Measurements from ENCODE around the gene MEFV.

Gene MEFV

GRCh38 chr16:3254309-3254708 is 2.1 kb downstream of the MEFV start:
- DNase-seq (ENCODE audit: low read depth) = no peak
- no peak for TF ChIP-seq CTCF (IDR thresholded peaks at IDR 0.05; ENCODE audit: low read depth, low read length, missing control alignments)
- no peak overlapping the region for H3K4me3 ChIP-seq (ENCODE audit: low read depth, low read length)
- in situ Hi-C loops (cut with HindIII; ENCODE audit: low sequenced_read_pairs) = no loop called here

GRCh38 chr16:3252967-3253366 is 3.5 kb downstream of the MEFV start:
- TF ChIP-seq CTCF (IDR thresholded peaks at IDR 0.05; ENCODE audit: low read depth, low read length, missing control alignments) = no peak
- no peak overlapping the region for H3K4me3 ChIP-seq (ENCODE audit: low read depth, low read length)
- in situ Hi-C loops (cut with HindIII; ENCODE audit: low sequenced_read_pairs) = no loop called here

GRCh38 chr16:3249451-3249850 is 7.0 kb downstream of the MEFV start:
- in situ Hi-C loops (cut with HindIII; ENCODE audit: low sequenced_read_pairs) = no loop called here
- TF ChIP-seq CTCF (IDR thresholded peaks at IDR 0.05; ENCODE audit: low read depth, low read length, missing control alignments) = no peak
- no peak for DNase-seq (ENCODE audit: low read depth)
- H3K4me3 ChIP-seq (ENCODE audit: low read depth, low read length) = no peak overlapping the region

More at GRCh38 chr16:3252967-3253366, 3.5 kb downstream of the MEFV start:
- no peak for DNase-seq (ENCODE audit: low read depth)

- TF ChIP-seq CTCF (IDR thresholded peaks at IDR 0.05; ENCODE audit: low read depth, low read length, missing control alignments) = no peak
- no peak overlapping the region for H3K4me3 ChIP-seq (ENCODE audit: low read depth, low read length)
- no peak for DNase-seq (ENCODE audit: low read depth)
- in situ Hi-C loops (cut with HindIII; ENCODE audit: low sequenced_read_pairs) = no loop called here
These were observed 7.4 kb downstream of the MEFV start for GRCh38 chr16:3249020-3249419.

- in situ Hi-C loops (cut with HindIII; ENCODE audit: low sequenced_read_pairs) = no loop called here
- DNase-seq (ENCODE audit: low read depth) = no peak
- no peak overlapping the region for H3K4me3 ChIP-seq (ENCODE audit: low read depth, low read length)
- no peak for TF ChIP-seq CTCF (IDR thresholded peaks at IDR 0.05; ENCODE audit: low read depth, low read length, missing control alignments)
These were observed 7.8 kb downstream of the MEFV start for GRCh38 chr16:3248596-3248995.

- TF ChIP-seq CTCF (IDR thresholded peaks at IDR 0.05; ENCODE audit: low read depth, low read length, missing control alignments) = no peak
These were observed 9.6 kb downstream of the MEFV start for GRCh38 chr16:3246876-3247275.

GRCh38 chr16:3246002-3246401 is 10.4 kb downstream of the MEFV start:
- no peak overlapping the region for H3K4me3 ChIP-seq (ENCODE audit: low read depth, low read length)
- no peak for DNase-seq (ENCODE audit: low read depth)
- TF ChIP-seq CTCF (IDR thresholded peaks at IDR 0.05; ENCODE audit: low read depth, low read length, missing control alignments) = no peak
- in situ Hi-C loops (cut with HindIII; ENCODE audit: low sequenced_read_pairs) = no loop called here

More at GRCh38 chr16:3246876-3247275, 9.6 kb downstream of the MEFV start:
- in situ Hi-C loops (cut with HindIII; ENCODE audit: low sequenced_read_pairs) = no loop called here
- DNase-seq (ENCODE audit: low read depth) = no peak
- H3K4me3 ChIP-seq (ENCODE audit: low read depth, low read length) = no peak overlapping the region

Measured in astrocyte of the cerebellum (primary cell).